ENCODE data around the gene ST13.
A peak's percentile ranks its signal among the peaks of the same experiment; 100 is the strongest.
"Not testable (repeated sequence)": the region's sequence is repeated elsewhere in the genome, so short reads cannot be mapped to it uniquely, and the experiment has no call there.

ST13 gene

GRCh38 chr22:40856513-40857308 is at the start of gene ST13, which contains the start of gene XPNPEP3:
Gene ST13, minus strand, starts transcription at chr22:40856639. Its CDS starts 99 bp downstream, at chr22:40856540.
Gene XPNPEP3, plus strand, starts transcription at chr22:40857148. Its CDS starts 34 bp downstream, at chr22:40857182.
- DNase-seq (ENCODE audit: low read depth in 2 of 3, low spot score in 2 of 3), result peak; percentile 88 to 93 (median 91)

- DNase-seq (ENCODE audit: low read depth in 2 of 3, low spot score in 2 of 3), result no peak
Measured at GRCh38 chr22:40904101-40904500, 47.7 kb upstream of the ST13 start.

GRCh38 chr22:40898850-40899357 is 42.5 kb upstream of the ST13 start:
- no peak for DNase-seq (ENCODE audit: low read depth in 2 of 3, low spot score in 2 of 3)

GRCh38 chr22:40894417-40894816 is 38.0 kb upstream of the ST13 start:
- DNase-seq (ENCODE audit: low read depth in 2 of 3, low spot score in 2 of 3), result no peak

- DNase-seq (ENCODE audit: low read depth in 2 of 3, low spot score in 2 of 3), result no peak
Measured at GRCh38 chr22:40890881-40891280, 34.4 kb upstream of the ST13 start.

DNA sequence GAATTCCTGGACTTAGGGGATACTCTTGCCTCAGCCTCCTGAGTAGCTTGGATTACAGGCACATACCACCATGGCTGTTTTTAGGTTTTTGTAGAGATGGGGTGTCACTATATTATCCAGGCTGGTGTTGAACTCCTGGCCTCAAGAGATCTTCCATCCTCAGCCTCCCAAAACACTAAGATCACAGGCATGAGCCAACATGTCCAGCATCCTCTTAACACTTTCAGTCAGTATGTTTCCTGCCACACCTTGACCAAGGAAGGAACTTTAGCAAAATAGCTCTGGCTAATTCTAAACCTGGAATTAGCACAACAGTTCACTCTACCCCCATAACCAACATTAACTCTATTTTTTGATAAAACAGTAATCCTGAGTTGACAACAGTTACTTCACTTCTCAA is 32.7 kb upstream of the ST13 start:
- no peak for DNase-seq (ENCODE audit: low read depth in 2 of 3, low spot score in 2 of 3)

DNA sequence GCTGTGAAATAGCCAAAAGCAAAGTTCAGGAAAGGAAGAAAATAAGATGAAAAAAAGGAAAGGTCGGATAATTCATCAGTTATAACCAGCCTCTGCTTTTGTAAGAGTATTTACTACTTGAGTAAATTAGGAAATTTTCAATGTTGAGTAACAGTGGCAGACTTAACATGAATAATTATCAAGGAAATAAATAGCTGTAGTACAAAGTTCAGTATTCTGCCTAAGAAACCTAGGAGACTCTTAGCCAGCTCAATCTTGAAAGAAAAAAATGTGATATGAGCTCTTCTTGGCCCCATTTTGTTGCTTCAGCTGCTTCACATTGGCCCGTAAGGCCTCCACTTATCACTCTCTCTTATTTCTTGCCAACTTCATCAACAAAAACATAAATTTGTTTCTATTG is 22.5 kb upstream of the ST13 start:
- DNase-seq (ENCODE audit: low read depth in 2 of 3, low spot score in 2 of 3), result no peak

- no peak for DNase-seq (ENCODE audit: low read depth in 2 of 3, low spot score in 2 of 3)
Measured at GRCh38 chr22:40877488-40877887, 21.0 kb upstream of the ST13 start.

GRCh38 chr22:40876907-40877306 is 20.5 kb upstream of the ST13 start:
- DNase-seq (ENCODE audit: low read depth in 2 of 3, low spot score in 2 of 3), result no peak

DNA sequence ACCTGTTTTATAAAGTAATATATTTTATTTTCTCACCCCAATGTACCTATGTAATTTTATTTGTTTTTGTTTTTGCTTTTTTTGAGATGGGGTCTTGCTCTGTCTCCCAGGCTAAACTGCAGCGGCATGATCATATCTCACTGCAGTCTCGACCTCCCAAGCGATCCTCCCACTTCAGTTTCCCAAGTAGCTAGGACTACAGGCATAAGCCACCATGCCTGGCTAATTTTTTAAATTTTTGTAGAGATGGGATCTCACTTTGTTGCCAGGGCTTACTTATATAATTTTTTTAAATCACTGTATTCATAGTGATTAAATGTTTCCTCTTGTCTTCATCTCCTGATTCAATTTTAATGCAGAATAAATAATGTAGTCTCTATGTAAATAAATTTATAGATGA is 18.7 kb upstream of the ST13 start:
- no peak for DNase-seq (ENCODE audit: low read depth in 2 of 3, low spot score in 2 of 3)

DNA sequence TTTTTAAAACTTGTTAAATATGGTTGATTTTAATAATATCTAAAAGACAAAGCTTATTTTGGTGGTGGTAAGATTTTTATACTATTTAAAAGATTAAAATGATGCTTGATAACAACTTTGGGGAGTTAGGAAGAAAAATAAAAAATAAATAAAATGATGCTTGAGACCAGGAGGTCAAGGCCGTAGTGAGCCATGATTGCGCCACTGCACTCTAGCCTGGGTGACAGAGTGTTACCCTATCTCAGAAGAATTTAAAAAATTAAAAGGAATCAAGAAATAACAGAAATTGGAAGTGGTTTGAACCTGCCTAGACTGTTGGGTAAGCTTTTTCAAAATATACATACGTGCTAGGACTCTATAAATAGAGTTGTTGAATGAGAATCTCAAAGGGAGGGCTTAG is 17.6 kb upstream of the ST13 start:
- DNase-seq (ENCODE audit: low read depth in 2 of 3, low spot score in 2 of 3), result no peak

GRCh38 chr22:40868379-40868778 is 11.9 kb upstream of the ST13 start:
- DNase-seq (ENCODE audit: low read depth in 2 of 3, low spot score in 2 of 3), result not testable (repeated sequence)

- DNase-seq (ENCODE audit: low read depth in 2 of 3, low spot score in 2 of 3), result no peak
Measured at GRCh38 chr22:40867109-40867508, 10.7 kb upstream of the ST13 start.

DNA sequence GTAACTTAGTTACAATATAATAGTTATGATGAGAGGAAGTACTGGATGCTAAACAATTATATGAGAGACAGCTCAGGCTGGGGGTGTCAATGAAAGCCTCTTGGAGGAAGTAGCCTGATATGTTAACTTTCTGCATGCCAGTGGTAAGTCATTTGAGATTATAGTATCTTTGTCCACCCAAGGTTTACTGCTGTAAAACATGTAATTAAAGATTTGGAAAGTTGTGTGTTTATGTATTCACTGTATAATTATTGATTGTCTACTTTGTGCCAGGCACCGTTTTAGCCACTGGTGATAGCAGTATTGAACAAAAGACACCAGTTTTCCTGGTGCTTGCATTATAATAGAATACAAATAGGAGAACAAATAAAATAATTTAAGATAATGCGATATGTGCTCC is 6.1 kb upstream of the ST13 start:
- no peak for DNase-seq (ENCODE audit: low read depth in 2 of 3, low spot score in 2 of 3)

GRCh38 chr22:40862013-40862412 is 5.6 kb upstream of the ST13 start, which contains the start of gene DNAJB7:
Gene DNAJB7, minus strand, starts transcription at chr22:40862113. Its CDS starts 119 bp downstream, at chr22:40861994.
- no peak for DNase-seq (ENCODE audit: low read depth in 2 of 3, low spot score in 2 of 3)

GRCh38 chr22:40857309-40857855 is 943 bp upstream of the ST13 start:
- no peak for DNase-seq (ENCODE audit: low read depth in 2 of 3, low spot score in 2 of 3)

DNA sequence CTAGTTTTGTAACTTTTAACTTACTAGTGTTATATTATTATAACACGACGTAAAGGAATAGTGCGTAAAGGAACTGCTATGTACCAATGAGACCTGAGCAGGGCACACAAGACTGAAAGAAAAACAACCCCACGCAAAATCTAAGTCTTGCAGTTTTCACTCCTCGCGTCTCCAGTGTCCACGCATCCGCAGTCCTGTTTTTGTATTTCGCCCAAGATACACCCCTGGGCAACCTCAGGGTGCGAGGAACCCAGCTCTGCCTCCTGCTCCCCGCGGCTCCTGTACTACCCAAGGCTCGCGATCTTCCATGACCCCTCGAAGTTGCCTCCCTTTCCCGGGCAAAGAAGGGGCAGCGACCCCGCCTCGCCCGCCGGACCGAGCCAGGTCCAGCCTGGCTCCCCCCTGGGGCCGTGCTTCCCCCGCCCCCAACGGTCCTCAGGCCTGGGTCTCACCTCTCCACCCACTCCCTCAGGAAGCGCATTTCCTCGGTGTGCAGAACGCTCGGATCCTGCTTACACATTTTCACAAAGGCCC is 393 bp downstream of the ST13 start:
- DNase-seq (ENCODE audit: low read depth in 2 of 3, low spot score in 2 of 3), result no peak

GRCh38 chr22:40855071-40855978 is 1.1 kb downstream of the ST13 start:
- DNase-seq (ENCODE audit: low read depth in 2 of 3, low spot score in 2 of 3), result no peak

DNA sequence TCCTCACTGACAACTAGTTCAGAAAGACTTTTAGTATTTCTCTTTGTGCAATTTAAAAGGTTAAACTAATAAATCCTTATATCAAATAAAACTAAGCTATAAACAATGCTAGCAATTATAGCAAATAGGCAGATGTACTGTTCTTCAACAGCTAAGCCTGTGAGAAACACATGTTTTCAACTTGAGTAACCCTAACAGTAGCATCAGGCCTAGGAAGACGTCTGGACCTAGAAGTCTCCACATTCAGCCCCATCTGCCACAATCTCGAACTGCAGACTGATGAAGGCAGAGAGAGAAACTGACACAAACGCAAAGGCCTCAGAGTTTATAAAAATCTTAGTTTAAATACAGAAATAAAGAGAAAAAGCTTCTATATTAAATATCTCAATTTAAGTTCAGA is 2.5 kb downstream of the ST13 start:
- DNase-seq (ENCODE audit: low read depth in 2 of 3, low spot score in 2 of 3), result no peak

- DNase-seq (ENCODE audit: low read depth in 2 of 3, low spot score in 2 of 3), result no peak
Measured at GRCh38 chr22:40853333-40853732, 3.1 kb downstream of the ST13 start.

GRCh38 chr22:40845816-40846215 is 10.6 kb downstream of the ST13 start:
- DNase-seq (ENCODE audit: low read depth in 2 of 3, low spot score in 2 of 3), result not testable (repeated sequence)

All from activated CD8-positive, alpha-beta memory T cell treated with anti-CD3 and anti-CD28 coated beads for 48 hours (primary cell).